HepG2 (cell line): Measurements from ENCODE around the gene TMEM127. TPM values are rescaled to one million over a fixed set of nuclear protein-coding genes. Genes with fewer than 3 reads are reported as not detected.

Experiments used
- CEBPB ChIP-seq: IDR thresholded peaks from 2 replicates; pipeline ENCODE4 v1.6.1; 2011; ENCODE audit warnings: low read depth, low read length, improper control_type of control experiment, borderline replicate concordance
- HOXA5 ChIP-seq: sonication (generic); formaldehyde crosslinking; IDR thresholded peaks from 2 replicates; pipeline ENCODE4 v1.4.0; 2020; ENCODE audit warnings: missing genetic modification reagents
- LCORL ChIP-seq, 2 experiments: fragments of 450-650 bp in 1 of 2; sonication (generic) in 1 of 2; formaldehyde crosslinking in 1 of 2; IDR thresholded peaks; 2 replicates each; pipeline versions ENCODE4 v1.5.0 to v1.6.1; 2017 to 2020; ENCODE audit warnings: antibody characterized with exemption in 1 of 2, missing genetic modification reagents in 1 of 2
- NR2C2 ChIP-seq: sonication (generic); formaldehyde crosslinking; IDR thresholded peaks from 2 replicates; pipeline ENCODE4 v1.4.0; 2020; ENCODE audit warnings: missing genetic modification reagents, mild to moderate bottlenecking, moderate library complexity, borderline replicate concordance
- RXRB ChIP-seq: IDR thresholded peaks from 2 replicates; pipeline ENCODE4 v1.6.1; 2016; ENCODE audit warnings: borderline replicate concordance, missing genetic modification reagents, missing compliant biosample characterization
- SAP130 ChIP-seq: IDR thresholded peaks from 2 replicates; pipeline ENCODE4 v1.6.1; 2016; ENCODE audit warnings: low read depth
- THAP11 ChIP-seq: IDR thresholded peaks from 2 replicates; pipeline ENCODE4 v1.6.1; 2016; ENCODE audit warnings: missing biosample characterization, missing genetic modification reagents
- XRCC5 ChIP-seq: fragments of 200-400 bp; formaldehyde crosslinking; optimal IDR thresholded peaks from 2 replicates; pipeline ENCODE3; 2017; ENCODE audit warnings: mild to moderate bottlenecking, low read length
- ZNF652 ChIP-seq: IDR thresholded peaks from 2 replicates; pipeline ENCODE4 v1.6.1; 2016; ENCODE audit warnings: low read depth, borderline replicate concordance
- ZNF704 ChIP-seq: sonication (generic); formaldehyde crosslinking; IDR thresholded peaks from 2 replicates; pipeline ENCODE4 v1.8.1; 2023; ENCODE audit warnings: mild to moderate bottlenecking, inconsistent platforms, moderate library complexity, missing genetic modification reagents, borderline replicate concordance
- polyA plus RNA-seq, 8 experiments: library from polyadenylated mRNA; depleted of rRNA in 3 of 8; stranded (reverse) in 7 of 8; unstranded in 1 of 8; fragments of >200 nt; fragmentation: Illumina TruSeq in 4 of 8; extraction: Trizol in 4 of 8; gene quantifications; 2 replicates each; pipeline versions ENCODE4 v1.2.1 to v1.2.3, GENCODE V29; 2011 to 2016; ENCODE audit warnings: low read depth in 4 of 8, missing spikeins in 1 of 8, mixed read lengths in 1 of 8; ENCODE audit not compliant: insufficient read depth in 1 of 8
- total RNA-seq, 5 experiments: library from RNA; depleted of rRNA; stranded (reverse); fragments of >200 nt; fragmentation: Illumina TruSeq; extraction: Trizol; gene quantifications; 2 replicates each; pipeline ENCODE4 v1.2.3, GENCODE V29; 2016; ENCODE audit warnings: low read depth in 1 of 5
- TF ChIP-seq, protein P1 (sequence below): sonication (generic); formaldehyde crosslinking; conservative IDR thresholded peaks from 2 replicates; pipeline ENCODE4 v1.4.0; 2020; ENCODE audit warnings: mild to moderate bottlenecking, missing genetic modification reagents, moderate library complexity
- TF ChIP-seq, protein P2 (sequence below): sonication (generic); formaldehyde crosslinking; IDR thresholded peaks from 2 replicates; pipeline ENCODE4 v1.4.0; 2020; ENCODE audit warnings: missing genetic modification reagents, borderline replicate concordance
- TF ChIP-seq, protein P3 (sequence below): sonication (generic); formaldehyde crosslinking; IDR thresholded peaks from 2 replicates; pipeline ENCODE4 v1.5.1; 2020; ENCODE audit warnings: mild to moderate bottlenecking, missing genetic modification reagents
- TF ChIP-seq, protein P4 (sequence below), 2 experiments: sonication (generic) in 1 of 2; formaldehyde crosslinking in 1 of 2; IDR thresholded peaks; 2 replicates each; pipeline versions ENCODE4 v1.4.0 to v1.6.1; 2018 to 2020; ENCODE audit warnings: missing genetic modification reagents in 2 of 2, borderline replicate concordance in 1 of 2, low read depth in 1 of 2, mild to moderate bottlenecking in 1 of 2, missing biosample characterization in 1 of 2

Gene TMEM127
- total and polyA plus RNA-seq, 2 of the 13 experiments (the other 11 are each of a cell fraction or from before 2014, with no cell fraction given) = 21.5 to 33.9 TPM

GRCh38 chr2:96253006-96253405 is 12.8 kb downstream of the TMEM127 start (continued):
- TF ChIP-seq, protein P1, sequence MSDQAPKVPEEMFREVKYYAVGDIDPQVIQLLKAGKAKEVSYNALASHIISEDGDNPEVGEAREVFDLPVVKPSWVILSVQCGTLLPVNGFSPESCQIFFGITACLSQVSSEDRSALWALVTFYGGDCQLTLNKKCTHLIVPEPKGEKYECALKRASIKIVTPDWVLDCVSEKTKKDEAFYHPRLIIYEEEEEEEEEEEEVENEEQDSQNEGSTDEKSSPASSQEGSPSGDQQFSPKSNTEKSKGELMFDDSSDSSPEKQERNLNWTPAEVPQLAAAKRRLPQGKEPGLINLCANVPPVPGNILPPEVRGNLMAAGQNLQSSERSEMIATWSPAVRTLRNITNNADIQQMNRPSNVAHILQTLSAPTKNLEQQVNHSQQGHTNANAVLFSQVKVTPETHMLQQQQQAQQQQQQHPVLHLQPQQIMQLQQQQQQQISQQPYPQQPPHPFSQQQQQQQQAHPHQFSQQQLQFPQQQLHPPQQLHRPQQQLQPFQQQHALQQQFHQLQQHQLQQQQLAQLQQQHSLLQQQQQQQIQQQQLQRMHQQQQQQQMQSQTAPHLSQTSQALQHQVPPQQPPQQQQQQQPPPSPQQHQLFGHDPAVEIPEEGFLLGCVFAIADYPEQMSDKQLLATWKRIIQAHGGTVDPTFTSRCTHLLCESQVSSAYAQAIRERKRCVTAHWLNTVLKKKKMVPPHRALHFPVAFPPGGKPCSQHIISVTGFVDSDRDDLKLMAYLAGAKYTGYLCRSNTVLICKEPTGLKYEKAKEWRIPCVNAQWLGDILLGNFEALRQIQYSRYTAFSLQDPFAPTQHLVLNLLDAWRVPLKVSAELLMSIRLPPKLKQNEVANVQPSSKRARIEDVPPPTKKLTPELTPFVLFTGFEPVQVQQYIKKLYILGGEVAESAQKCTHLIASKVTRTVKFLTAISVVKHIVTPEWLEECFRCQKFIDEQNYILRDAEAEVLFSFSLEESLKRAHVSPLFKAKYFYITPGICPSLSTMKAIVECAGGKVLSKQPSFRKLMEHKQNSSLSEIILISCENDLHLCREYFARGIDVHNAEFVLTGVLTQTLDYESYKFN = peak; percentile 49; the same call in 1 of the 2 replicates
- TF ChIP-seq XRCC5 (peak; percentile 61), ZNF704 (CRISPR knock-in tag) (no peak), RXRB (CRISPR knock-in tag) (peak; percentile 20; the same call in 1 of the 2 replicates), HOXA5 (no peak), SAP130 (CRISPR knock-in tag) (peak; percentile 51; the same call in 1 of the 2 replicates), LCORL (IDR thresholded peaks at IDR 0.05) (no peak), LCORL (CRISPR knock-in tag; IDR thresholded peaks at IDR 0.05) (peak; percentile 39; the same call in 1 of the 2 replicates), CEBPB (peak; percentile 11; the same call in 1 of the 2 replicates), NR2C2 (peak; percentile 49; the same call in 1 of the 2 replicates), THAP11 (CRISPR knock-in tag) (peak; percentile 60), ZNF652 (no peak)
- TF ChIP-seq, protein P2, sequence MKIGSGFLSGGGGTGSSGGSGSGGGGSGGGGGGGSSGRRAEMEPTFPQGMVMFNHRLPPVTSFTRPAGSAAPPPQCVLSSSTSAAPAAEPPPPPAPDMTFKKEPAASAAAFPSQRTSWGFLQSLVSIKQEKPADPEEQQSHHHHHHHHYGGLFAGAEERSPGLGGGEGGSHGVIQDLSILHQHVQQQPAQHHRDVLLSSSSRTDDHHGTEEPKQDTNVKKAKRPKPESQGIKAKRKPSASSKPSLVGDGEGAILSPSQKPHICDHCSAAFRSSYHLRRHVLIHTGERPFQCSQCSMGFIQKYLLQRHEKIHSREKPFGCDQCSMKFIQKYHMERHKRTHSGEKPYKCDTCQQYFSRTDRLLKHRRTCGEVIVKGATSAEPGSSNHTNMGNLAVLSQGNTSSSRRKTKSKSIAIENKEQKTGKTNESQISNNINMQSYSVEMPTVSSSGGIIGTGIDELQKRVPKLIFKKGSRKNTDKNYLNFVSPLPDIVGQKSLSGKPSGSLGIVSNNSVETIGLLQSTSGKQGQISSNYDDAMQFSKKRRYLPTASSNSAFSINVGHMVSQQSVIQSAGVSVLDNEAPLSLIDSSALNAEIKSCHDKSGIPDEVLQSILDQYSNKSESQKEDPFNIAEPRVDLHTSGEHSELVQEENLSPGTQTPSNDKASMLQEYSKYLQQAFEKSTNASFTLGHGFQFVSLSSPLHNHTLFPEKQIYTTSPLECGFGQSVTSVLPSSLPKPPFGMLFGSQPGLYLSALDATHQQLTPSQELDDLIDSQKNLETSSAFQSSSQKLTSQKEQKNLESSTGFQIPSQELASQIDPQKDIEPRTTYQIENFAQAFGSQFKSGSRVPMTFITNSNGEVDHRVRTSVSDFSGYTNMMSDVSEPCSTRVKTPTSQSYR (CRISPR knock-in tag) = peak; percentile 7; the same call in 1 of the 2 replicates
- TF ChIP-seq, protein P3, sequence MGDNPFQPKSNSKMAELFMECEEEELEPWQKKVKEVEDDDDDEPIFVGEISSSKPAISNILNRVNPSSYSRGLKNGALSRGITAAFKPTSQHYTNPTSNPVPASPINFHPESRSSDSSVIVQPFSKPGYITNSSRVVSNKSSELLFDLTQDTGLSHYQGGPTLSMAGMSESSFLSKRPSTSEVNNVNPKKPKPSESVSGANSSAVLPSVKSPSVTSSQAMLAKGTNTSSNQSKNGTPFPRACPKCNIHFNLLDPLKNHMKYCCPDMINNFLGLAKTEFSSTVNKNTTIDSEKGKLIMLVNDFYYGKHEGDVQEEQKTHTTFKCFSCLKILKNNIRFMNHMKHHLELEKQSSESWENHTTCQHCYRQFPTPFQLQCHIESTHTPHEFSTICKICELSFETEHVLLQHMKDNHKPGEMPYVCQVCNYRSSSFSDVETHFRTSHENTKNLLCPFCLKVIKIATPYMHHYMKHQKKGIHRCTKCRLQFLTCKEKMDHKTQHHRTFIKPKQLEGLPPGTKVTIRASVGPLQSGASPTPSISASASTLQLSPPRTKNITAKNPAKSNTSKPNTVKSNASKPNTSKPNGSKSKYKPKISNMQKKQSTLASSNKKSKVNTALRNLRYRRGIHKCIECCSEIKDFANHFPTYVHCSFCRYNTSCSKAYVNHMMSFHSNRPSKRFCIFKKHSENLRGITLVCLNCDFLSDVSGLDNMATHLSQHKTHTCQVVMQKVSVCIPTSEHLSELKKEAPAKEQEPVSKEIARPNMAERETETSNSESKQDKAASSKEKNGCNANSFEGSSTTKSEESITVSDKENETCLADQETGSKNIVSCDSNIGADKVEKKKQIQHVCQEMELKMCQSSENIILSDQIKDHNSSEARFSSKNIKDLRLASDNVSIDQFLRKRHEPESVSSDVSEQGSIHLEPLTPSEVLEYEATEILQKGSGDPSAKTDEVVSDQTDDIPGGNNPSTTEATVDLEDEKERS (CRISPR knock-in tag) = no peak
- TF ChIP-seq, protein P4, sequence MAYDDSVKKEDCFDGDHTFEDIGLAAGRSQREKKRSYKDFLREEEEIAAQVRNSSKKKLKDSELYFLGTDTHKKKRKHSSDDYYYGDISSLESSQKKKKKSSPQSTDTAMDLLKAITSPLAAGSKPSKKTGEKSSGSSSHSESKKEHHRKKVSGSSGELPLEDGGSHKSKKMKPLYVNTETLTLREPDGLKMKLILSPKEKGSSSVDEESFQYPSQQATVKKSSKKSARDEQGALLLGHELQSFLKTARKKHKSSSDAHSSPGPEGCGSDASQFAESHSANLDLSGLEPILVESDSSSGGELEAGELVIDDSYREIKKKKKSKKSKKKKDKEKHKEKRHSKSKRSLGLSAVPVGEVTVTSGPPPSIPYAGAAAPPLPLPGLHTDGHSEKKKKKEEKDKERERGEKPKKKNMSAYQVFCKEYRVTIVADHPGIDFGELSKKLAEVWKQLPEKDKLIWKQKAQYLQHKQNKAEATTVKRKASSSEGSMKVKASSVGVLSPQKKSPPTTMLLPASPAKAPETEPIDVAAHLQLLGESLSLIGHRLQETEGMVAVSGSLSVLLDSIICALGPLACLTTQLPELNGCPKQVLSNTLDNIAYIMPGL (CRISPR knock-in tag; IDR thresholded peaks at IDR 0.05; ENCODE audit: borderline replicate concordance in 1 of 2, low read depth in 1 of 2) = peak in 1 of 2 experiments; percentile 34; a peak in 1 of 4 replicates
